ENCODE measurements around the gene ARHGAP10. TPM values are rescaled to one million over a fixed set of nuclear protein-coding genes. Genes with fewer than 3 reads are reported as not detected.
A peak's percentile ranks its signal among the peaks of the same experiment; 100 is the strongest.

ARHGAP10 gene
- total RNA-seq, 4 donors from 2014 or later, result 153 to 404 (median 215) TPM

- WGBS, 2 donors (ENCODE audit: low coverage in 1 of 2), result 25 to 33% methylated on average over 3 to 5 of the region's 5 CpGs
- ATAC-seq, result peak; percentile 29
- TF ChIP-seq EP300 (IDR thresholded peaks at IDR 0.05) (no peak), CTCF (IDR thresholded peaks at IDR 0.05) (no peak), POLR2A (IDR thresholded peaks at IDR 0.05) (no peak), POLR2AphosphoS5 (IDR thresholded peaks at IDR 0.05) (no peak)
- no peaks in the 10 kb centered on the region for H3K9me3 ChIP-seq
- H3K27ac ChIP-seq, result peak overlapping the region in 2 of 4 donors; percentile 46 to 60
- peaks cover 6 to 72% (median 8%) of the 10 kb centered on the region in 3 donors for H3K4me1 ChIP-seq
- no peaks in the 10 kb centered on the region for H3K27me3 ChIP-seq
- H3K4me3 ChIP-seq, result no peak overlapping the region
- H3K36me3 ChIP-seq, result peaks cover 0 to 3% of the 10 kb centered on the region in 2 donors
These were observed 285.9 kb downstream of the ARHGAP10 start for GRCh38 chr4:148017801-148018200.

- no peak overlapping the region for H3K4me3 ChIP-seq
- ATAC-seq, result no peak
- no peaks in the 10 kb centered on the region for H3K9me3 ChIP-seq
- H3K36me3 ChIP-seq, result peaks cover 0 to 12% of the 10 kb centered on the region in 2 donors
- WGBS, 2 donors (ENCODE audit: low coverage in 1 of 2), result 72 to 81% methylated on average over 1 of the region's 1 CpG
- H3K4me1 ChIP-seq, result peaks cover 6 to 66% (median 8%) of the 10 kb centered on the region in 3 donors
- no peaks in the 10 kb centered on the region for H3K27me3 ChIP-seq
- TF ChIP-seq POLR2AphosphoS5 (IDR thresholded peaks at IDR 0.05), result no peak
- no peak overlapping the region for H3K27ac ChIP-seq
These were observed 289.8 kb downstream of the ARHGAP10 start for GRCh38 chr4:148021686-148022085.

GRCh38 chr4:148022975-148023374 is 291.1 kb downstream of the ARHGAP10 start:
- Histone ChIP-seq H3K27me3 (no peaks in the 10 kb centered on the region), H3K4me1 (peaks cover 2 to 63% (median 3%) of the 10 kb centered on the region in 3 donors), H3K27ac (no peak overlapping the region), H3K36me3 (peaks cover 0 to 14% of the 10 kb centered on the region in 2 donors), H3K4me3 (no peak overlapping the region), H3K9me3 (no peaks in the 10 kb centered on the region)
- WGBS, 2 donors (ENCODE audit: low coverage in 1 of 2), result 80% methylated on average over 1 of the region's 6 CpGs; no CpG with 5 or more reads in 1 of the 2 donors
- no peak for TF ChIP-seq POLR2AphosphoS5 (IDR thresholded peaks at IDR 0.05)
- TF ChIP-seq POLR2A (IDR thresholded peaks at IDR 0.05), result no peak
- no peak for TF ChIP-seq CTCF (IDR thresholded peaks at IDR 0.05)
- TF ChIP-seq EP300 (IDR thresholded peaks at IDR 0.05), result no peak
- no peak for ATAC-seq

- WGBS, 2 donors (ENCODE audit: low coverage in 1 of 2), result 69 to 88% methylated on average over 5 to 7 of the region's 9 CpGs
- no peak overlapping the region for H3K4me3 ChIP-seq
- peaks cover 0 to 18% of the 10 kb centered on the region in 2 donors for H3K36me3 ChIP-seq
- peaks cover 2 to 57% (median 3%) of the 10 kb centered on the region in 3 donors for H3K4me1 ChIP-seq
- ATAC-seq, result no peak
- H3K9me3 ChIP-seq, result no peaks in the 10 kb centered on the region
- H3K27me3 ChIP-seq, result no peaks in the 10 kb centered on the region
- TF ChIP-seq POLR2A (IDR thresholded peaks at IDR 0.05) (no peak), POLR2AphosphoS5 (IDR thresholded peaks at IDR 0.05) (no peak), CTCF (IDR thresholded peaks at IDR 0.05) (no peak), EP300 (IDR thresholded peaks at IDR 0.05) (no peak)
- no peak overlapping the region for H3K27ac ChIP-seq
These were observed 291.8 kb downstream of the ARHGAP10 start for GRCh38 chr4:148023512-148024181.

GRCh38 chr4:148025981-148026380 is 294.1 kb downstream of the ARHGAP10 start:
- H3K27ac ChIP-seq, result no peak overlapping the region
- H3K4me3 ChIP-seq, result no peak overlapping the region
- TF ChIP-seq POLR2A (IDR thresholded peaks at IDR 0.05), result no peak
- TF ChIP-seq POLR2AphosphoS5 (IDR thresholded peaks at IDR 0.05), result no peak
- no peak for TF ChIP-seq CTCF (IDR thresholded peaks at IDR 0.05)
- TF ChIP-seq EP300 (IDR thresholded peaks at IDR 0.05), result no peak
- H3K4me1 ChIP-seq, result peaks cover 2 to 60% (median 3%) of the 10 kb centered on the region in 3 donors
- peaks cover 0 to 21% of the 10 kb centered on the region in 2 donors for H3K36me3 ChIP-seq
- H3K9me3 ChIP-seq, result no peaks in the 10 kb centered on the region
- ATAC-seq, result peak; percentile 43
- no peaks in the 10 kb centered on the region for H3K27me3 ChIP-seq
- WGBS, 2 donors (ENCODE audit: low coverage in 1 of 2), result 63 to 74% methylated on average over 4 of the region's 4 CpGs

Measured in gastroesophageal sphincter (tissue), 4 donors.